IPS-NIHi7 (cell line): ENCODE data around the gene TMEM214.

Source experiments
- DNase-seq: peaks from one replicate; pipeline ENCODE4 v3.0.0; 2012; ENCODE audit warnings: mixed read lengths; ENCODE audit errors: extremely low spot score

TMEM214 gene

GRCh38 chr2:27032495-27033252 lies at the start of gene TMEM214:
Gene TMEM214, plus strand, starts transcription at chr2:27032965. Its CDS starts 51 bp downstream, at chr2:27033016.
- peak; percentile 94 for DNase-seq

GRCh38 chr2:26983746-26984145 lies 49.0 kb upstream of the TMEM214 start:
- DNase-seq = no peak

GRCh38 chr2:26985807-26986206 lies 47.0 kb upstream of the TMEM214 start:
- no peak for DNase-seq

GRCh38 chr2:26986576-26986975 lies 46.2 kb upstream of the TMEM214 start:
- no peak for DNase-seq

GRCh38 chr2:26988058-26988860 lies 44.5 kb upstream of the TMEM214 start:
- no peak for DNase-seq

- no peak for DNase-seq
Observed at GRCh38 chr2:26989156-26989555, 43.6 kb upstream of the TMEM214 start.

- no peak for DNase-seq
Observed at GRCh38 chr2:26991717-26992116, 41.0 kb upstream of the TMEM214 start.

- no peak for DNase-seq
Observed at GRCh38 chr2:26993768-26994167, 39.0 kb upstream of the TMEM214 start.

- DNase-seq = no peak
Observed at GRCh38 chr2:26994983-26995382, 37.8 kb upstream of the TMEM214 start.

GRCh38 chr2:26997394-26997793 lies 35.4 kb upstream of the TMEM214 start:
- DNase-seq = no peak

- no peak for DNase-seq
Observed at GRCh38 chr2:26998323-26998722, 34.4 kb upstream of the TMEM214 start.

GRCh38 chr2:27000228-27000627 lies 32.5 kb upstream of the TMEM214 start:
- DNase-seq = no peak

- DNase-seq = no peak
Observed at GRCh38 chr2:27000995-27001394, 31.8 kb upstream of the TMEM214 start.

GRCh38 chr2:27001950-27002349 lies 30.8 kb upstream of the TMEM214 start:
- peak; percentile 26 for DNase-seq

- no peak for DNase-seq
Observed at GRCh38 chr2:27003007-27003406, 29.8 kb upstream of the TMEM214 start.

- no peak for DNase-seq
Observed at GRCh38 chr2:27003857-27004256, 28.9 kb upstream of the TMEM214 start.

GRCh38 chr2:27006602-27007415 lies 26.0 kb upstream of the TMEM214 start:
- no peak for DNase-seq

- no peak for DNase-seq
Observed at GRCh38 chr2:27007416-27008374, 25.1 kb upstream of the TMEM214 start.

GRCh38 chr2:27008678-27009077 lies 24.1 kb upstream of the TMEM214 start:
- DNase-seq = no peak

- no peak for DNase-seq
Observed at GRCh38 chr2:27009083-27009482, 23.7 kb upstream of the TMEM214 start.

GRCh38 chr2:27009716-27010115 lies 23.0 kb upstream of the TMEM214 start:
- DNase-seq = no peak
